AG09309 (cell line): ENCODE results near the gene PLA2G4B.

Experiments
- DNase-seq: peaks from one replicate; pipeline ENCODE4 v3.0.0-alpha.2; 2010; ENCODE audit warnings: low read depth
- H3K4me3 ChIP-seq: 2 replicates; pipeline ENCODE4 v1.5.1; 2011; ENCODE audit warnings: mild to moderate bottlenecking, low read depth, low read length, moderate library complexity; ENCODE audit not compliant: control insufficient read depth
- CTCF ChIP-seq: IDR thresholded peaks from 2 replicates; pipeline ENCODE4 v1.5.1; 2011; ENCODE audit warnings: mild to moderate bottlenecking, low read depth, low read length, inconsistent platforms; ENCODE audit not compliant: insufficient read depth, control insufficient read depth; ENCODE audit errors: missing control alignments

PLA2G4B gene

GRCh38 chr15:41858756-41859155 is 20.1 kb downstream of the PLA2G4B start:
- DNase-seq, result no peak
- H3K4me3 ChIP-seq, result no peak overlapping the region
- TF ChIP-seq CTCF, result no peak

- no peak for TF ChIP-seq CTCF
- H3K4me3 ChIP-seq, result no peak overlapping the region
- DNase-seq, result no peak
Observed at GRCh38 chr15:41860049-41860828, 21.6 kb downstream of the PLA2G4B start.

GRCh38 chr15:41861736-41862356 is 23.2 kb downstream of the PLA2G4B start:
- no peak for TF ChIP-seq CTCF
- no peak overlapping the region for H3K4me3 ChIP-seq
- DNase-seq, result no peak

GRCh38 chr15:41862515-41863116 is 24.0 kb downstream of the PLA2G4B start:
- H3K4me3 ChIP-seq, result no peak overlapping the region
- DNase-seq, result no peak
- no peak for TF ChIP-seq CTCF

GRCh38 chr15:41865490-41866055 is 26.9 kb downstream of the PLA2G4B start:
- no peak overlapping the region for H3K4me3 ChIP-seq
- TF ChIP-seq CTCF, result no peak
- DNase-seq, result no peak

GRCh38 chr15:41866263-41866703 is 27.6 kb downstream of the PLA2G4B start:
- TF ChIP-seq CTCF, result no peak
- H3K4me3 ChIP-seq, result no peak overlapping the region
- DNase-seq, result no peak
